HG03432 (cell line): ENCODE measurements around the gene SEMA6B.

ENCODE experiments used
- ATAC-seq: cut with Tn5 transposase; IDR thresholded peaks from one replicate; pipeline ENCODE4 v1.9.1; 2021; ENCODE audit warnings: mild to moderate bottlenecking, moderate library complexity; ENCODE audit not compliant: unreplicated experiment

Gene SEMA6B

GRCh38 chr19:4588291-4588761 lies 28.8 kb upstream of the SEMA6B start:
- ATAC-seq = no peak

GRCh38 chr19:4587527-4587926 lies 28.0 kb upstream of the SEMA6B start:
- no peak for ATAC-seq

GRCh38 chr19:4586691-4587090 lies 27.2 kb upstream of the SEMA6B start:
- ATAC-seq = no peak

GRCh38 chr19:4586245-4586644 lies 26.8 kb upstream of the SEMA6B start:
- no peak for ATAC-seq

- no peak for ATAC-seq
Observed at GRCh38 chr19:4585556-4585955, 26.1 kb upstream of the SEMA6B start.

- ATAC-seq = no peak
Observed at GRCh38 chr19:4584670-4585460, 25.4 kb upstream of the SEMA6B start.

- ATAC-seq = no peak
Observed at GRCh38 chr19:4583961-4584669, 24.6 kb upstream of the SEMA6B start.

GRCh38 chr19:4582980-4583842 lies 23.7 kb upstream of the SEMA6B start:
- no peak for ATAC-seq

GRCh38 chr19:4581666-4582553 lies 22.4 kb upstream of the SEMA6B start:
- no peak for ATAC-seq

GRCh38 chr19:4580961-4581665 lies 21.6 kb upstream of the SEMA6B start:
- ATAC-seq = no peak

- no peak for ATAC-seq
Observed at GRCh38 chr19:4580021-4580901, 20.8 kb upstream of the SEMA6B start.

- no peak for ATAC-seq
Observed at GRCh38 chr19:4579389-4579788, 19.9 kb upstream of the SEMA6B start.

GRCh38 chr19:4578552-4579248 lies 19.2 kb upstream of the SEMA6B start:
- ATAC-seq = no peak

- no peak for ATAC-seq
Observed at GRCh38 chr19:4577020-4577782, 17.7 kb upstream of the SEMA6B start.

- ATAC-seq = no peak
Observed at GRCh38 chr19:4576016-4576933, 16.8 kb upstream of the SEMA6B start.

GRCh38 chr19:4575267-4576015 lies 16.0 kb upstream of the SEMA6B start:
- no peak for ATAC-seq
